CD4-positive, alpha-beta T cell treated with Interferon alpha-2 for 1 hour (primary cell): ENCODE results near the gene RWDD4.
"Not testable (repeated sequence)": the region's sequence is repeated elsewhere in the genome, so short reads cannot be mapped to it uniquely, and the experiment has no call there.

ENCODE experiments used
- DNase-seq, 2 donors: peaks; one replicate each; pipeline ENCODE4 v3.0.0-alpha.2; 2020 to 2022

RWDD4 gene

DNA sequence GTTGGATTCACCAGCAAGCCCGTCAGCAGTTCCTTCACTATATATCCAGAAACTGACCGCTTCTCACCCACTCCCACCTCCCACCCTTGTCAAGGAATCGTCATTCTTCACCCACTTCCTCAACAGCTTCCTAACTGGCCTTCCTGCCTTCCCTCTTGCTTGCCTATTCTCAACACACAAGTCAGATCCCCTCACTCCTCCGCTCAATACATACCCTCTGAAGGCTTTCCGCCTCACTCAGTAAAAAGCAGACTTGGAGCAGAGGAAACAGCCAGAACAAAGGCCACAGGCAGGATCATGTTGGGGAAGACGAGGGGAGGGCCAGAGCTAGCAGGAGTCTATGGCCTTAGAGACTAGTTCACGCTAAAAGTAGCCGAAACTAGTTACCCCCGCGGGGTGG is 23.7 kb downstream of the RWDD4 start:
- no peak for DNase-seq

- DNase-seq: no peak
These were observed 25.2 kb downstream of the RWDD4 start for GRCh38 chr4:183633476-183634400.

DNA sequence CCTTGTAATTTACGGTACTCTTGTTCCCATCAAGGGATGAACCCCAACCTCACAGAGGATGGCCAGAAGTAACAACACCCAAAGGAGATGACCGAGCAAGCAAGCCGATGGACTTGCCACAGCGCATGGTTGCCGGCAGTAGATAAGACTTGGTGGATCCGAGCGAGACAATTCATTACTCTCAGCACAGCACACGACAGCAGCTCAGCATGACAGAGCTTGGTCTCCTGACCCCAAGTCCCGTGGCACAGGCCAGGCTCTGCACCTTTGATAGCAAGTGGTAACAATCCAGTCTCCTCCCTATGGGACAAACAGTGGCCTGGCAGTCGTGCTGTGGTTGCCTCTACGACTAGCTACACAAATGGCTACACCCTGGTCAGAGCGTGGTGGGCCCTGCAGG is 26.3 kb downstream of the RWDD4 start:
- no peak for DNase-seq

GRCh38 chr4:183631577-183632198 is 27.3 kb downstream of the RWDD4 start:
- no peak for DNase-seq

- no peak for DNase-seq
These were observed 30.9 kb downstream of the RWDD4 start for GRCh38 chr4:183627979-183628588.

DNA sequence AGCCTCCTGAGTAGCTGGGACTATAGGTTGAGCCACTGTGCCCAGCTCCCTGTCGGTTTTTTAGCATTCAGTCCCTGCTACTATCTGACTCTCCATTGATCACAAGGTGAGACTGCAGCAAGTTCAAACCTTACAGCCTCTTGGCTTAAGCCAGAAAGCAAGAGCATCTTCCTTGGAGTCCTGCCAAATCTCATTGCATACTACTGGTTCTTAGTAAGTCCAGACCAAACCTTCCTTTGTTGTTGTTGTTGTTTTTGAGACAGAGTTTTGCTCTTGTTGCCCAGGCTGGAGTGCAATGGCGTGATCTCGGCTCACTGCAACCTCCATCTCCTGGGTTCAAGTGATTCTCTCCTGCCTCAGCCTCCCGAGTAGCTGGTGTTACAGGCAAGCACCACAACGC is 31.7 kb downstream of the RWDD4 start:
- DNase-seq: not testable (repeated sequence)

DNA sequence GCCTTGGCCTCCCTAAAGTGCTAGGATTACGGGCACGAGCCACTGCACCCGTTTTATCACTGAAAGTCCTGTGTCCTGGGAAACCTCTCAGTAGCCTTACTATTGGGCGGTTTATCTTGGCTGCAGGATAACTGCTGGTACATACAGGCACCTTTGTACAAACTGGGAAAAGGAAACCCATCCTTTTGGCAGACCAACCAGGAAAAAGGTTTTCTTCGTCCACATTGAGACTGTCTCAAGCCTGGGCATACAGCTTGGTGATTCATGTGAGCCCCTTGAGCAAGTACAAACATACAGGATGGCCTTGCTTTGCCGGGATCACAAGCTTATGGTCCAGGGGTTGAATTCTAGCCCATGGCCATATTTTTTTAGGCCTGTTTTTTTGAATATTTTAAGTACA is 32.8 kb downstream of the RWDD4 start:
- no peak for DNase-seq

DNA sequence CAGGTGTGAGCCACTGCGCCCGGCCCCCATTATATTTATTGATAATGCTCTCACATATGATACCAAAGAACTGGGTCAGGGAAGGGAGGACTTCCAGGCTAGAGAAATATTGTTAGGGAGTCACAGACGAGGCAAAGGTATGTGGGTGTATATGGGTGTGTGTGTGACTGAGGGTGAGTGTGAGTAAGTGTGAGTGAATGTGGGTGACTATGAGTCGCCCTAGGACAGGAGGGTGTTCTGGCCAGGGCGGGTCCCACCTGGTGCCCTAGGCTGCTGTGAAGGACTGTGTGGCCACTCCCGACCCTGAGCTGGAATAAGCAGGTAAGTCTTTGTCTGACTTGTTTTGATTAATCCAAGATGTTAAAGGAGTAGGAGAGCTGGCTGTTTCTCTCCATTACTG is 34.4 kb downstream of the RWDD4 start:
- DNase-seq: no peak

- no peak for DNase-seq
These were observed 37.1 kb downstream of the RWDD4 start for GRCh38 chr4:183621875-183622274.

GRCh38 chr4:183620421-183620820 is 38.6 kb downstream of the RWDD4 start:
- no peak for DNase-seq

DNA sequence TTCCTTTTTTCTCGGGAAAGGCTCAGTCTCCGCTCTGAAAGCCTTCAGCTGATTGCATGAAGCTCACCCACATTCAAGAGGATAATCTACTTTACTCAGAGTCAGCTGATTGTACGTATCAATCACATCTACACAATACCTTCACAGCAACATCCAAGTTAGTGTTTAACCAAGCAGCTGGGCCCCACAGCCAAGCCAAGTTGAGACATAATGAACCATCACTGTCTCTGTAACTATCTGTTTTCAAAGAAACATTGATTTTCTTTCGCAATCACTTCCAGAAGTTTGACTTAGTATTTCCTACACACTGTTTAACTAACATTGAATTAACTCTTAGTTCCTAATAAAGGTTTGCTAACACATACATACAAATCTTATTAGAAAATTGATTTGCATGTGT is 40.3 kb downstream of the RWDD4 start:
- no peak for DNase-seq

DNA sequence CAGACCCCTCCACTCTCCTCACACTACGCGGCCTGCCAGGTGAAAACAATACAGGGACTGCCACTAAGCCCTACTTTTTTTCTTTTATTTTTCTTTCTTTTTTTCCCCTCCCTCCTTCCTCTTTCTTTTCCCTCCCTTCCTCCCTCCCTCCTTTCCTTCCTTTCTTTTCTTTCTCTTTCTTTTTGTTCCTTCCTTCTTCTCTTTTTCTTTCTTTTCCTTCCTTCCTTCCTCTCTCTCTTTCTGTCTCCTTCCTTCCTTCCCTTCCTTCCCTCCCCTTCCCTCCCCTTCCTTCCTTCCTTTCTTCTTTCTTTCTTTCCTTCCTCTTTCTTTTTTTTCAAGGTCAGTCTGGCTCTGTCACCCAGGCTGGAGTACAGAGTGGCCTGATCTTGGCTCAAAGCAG is 41.9 kb downstream of the RWDD4 start:
- DNase-seq: no peak

- DNase-seq: no peak
These were observed 46.4 kb downstream of the RWDD4 start for GRCh38 chr4:183612329-183613250.

GRCh38 chr4:183611210-183611830 is 47.7 kb downstream of the RWDD4 start:
- no peak for DNase-seq

DNA sequence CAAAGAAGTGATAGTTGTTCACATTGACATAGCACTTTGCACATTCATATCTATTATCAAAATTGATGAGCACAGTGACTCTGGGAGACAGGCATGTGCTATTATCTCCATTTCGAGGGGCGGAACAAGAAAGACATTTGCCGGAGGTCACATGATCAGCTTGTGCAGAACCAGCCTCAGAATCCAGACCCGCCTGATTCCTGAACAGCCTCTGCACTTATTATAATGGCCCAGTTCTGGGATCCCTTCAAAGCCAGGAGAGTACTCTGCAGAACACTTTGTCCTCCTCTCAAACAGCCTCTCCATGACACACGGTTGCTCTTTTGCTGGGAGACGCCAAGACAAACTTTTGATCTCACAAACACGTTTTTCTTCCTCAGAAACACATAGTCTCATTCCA is 48.4 kb downstream of the RWDD4 start:
- DNase-seq: no peak

DNA sequence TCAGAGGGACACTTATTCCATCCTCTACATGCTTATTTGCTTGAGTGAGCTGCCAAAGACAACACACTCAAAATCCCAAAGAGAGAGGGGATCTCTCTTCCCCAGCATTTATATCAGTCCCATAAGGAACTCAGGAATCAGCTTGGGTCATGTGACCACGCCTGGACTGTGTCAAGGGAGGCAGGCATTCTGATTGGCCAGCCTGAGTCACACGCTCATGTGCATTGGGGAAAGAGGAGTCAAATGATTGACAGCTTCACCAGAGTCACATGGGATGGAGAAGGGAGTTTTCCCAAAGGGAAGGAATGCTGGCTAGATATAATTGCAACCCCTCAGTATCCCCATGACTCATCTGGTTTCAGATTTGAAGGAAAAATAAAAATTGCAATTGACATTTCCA is 49.0 kb downstream of the RWDD4 start:
- no peak for DNase-seq

GRCh38 chr4:183609151-183609550 is 49.8 kb downstream of the RWDD4 start:
- DNase-seq: no peak

- no peak for DNase-seq
These were observed 51.1 kb downstream of the RWDD4 start for GRCh38 chr4:183607894-183608293.

DNA sequence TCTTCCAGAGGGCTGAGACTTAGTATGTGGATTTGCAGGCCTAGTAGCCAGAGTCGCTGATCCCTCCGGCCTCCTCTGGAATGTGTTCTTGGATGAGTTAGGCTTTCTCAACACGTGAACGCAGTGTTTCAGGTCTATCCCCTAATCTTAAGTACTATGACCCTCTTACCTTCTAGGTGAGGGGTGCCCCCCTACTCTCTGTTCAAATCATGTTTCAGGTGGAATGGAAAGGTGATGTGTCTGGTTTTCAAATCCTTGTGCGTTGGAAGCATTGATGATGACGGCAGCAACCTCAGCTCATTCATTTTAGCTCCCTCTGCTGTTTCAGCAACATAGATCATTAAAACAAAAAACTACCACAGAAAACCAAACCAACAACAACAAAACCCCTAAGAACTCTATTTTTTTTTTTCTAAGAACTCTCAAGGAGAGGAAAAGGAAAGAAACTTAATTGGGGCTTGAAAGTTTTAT is 56.4 kb downstream of the RWDD4 start:
- DNase-seq: peak in 1 of 2 donors; percentile 15

GRCh38 chr4:183601381-183601780 is 57.6 kb downstream of the RWDD4 start:
- no peak for DNase-seq

- DNase-seq: peak in 1 of 2 donors; percentile 19
These were observed 58.7 kb downstream of the RWDD4 start for GRCh38 chr4:183600189-183600685.

GRCh38 chr4:183599690-183600089 is 59.3 kb downstream of the RWDD4 start:
- no peak for DNase-seq
